C4-2B (cell line): ENCODE measurements around the gene FLRT1.

Source experiments
- ZFX ChIP-seq: fragments of 450-650 bp; IDR thresholded peaks from 2 replicates; pipeline ENCODE4 v1.6.1; 2017
- TF ChIP-seq, protein P1 (sequence below): fragments of 450-650 bp; conservative IDR thresholded peaks from 2 replicates; pipeline ENCODE4 v1.5.1; 2017; ENCODE audit warnings: mild to moderate bottlenecking

DNA sequence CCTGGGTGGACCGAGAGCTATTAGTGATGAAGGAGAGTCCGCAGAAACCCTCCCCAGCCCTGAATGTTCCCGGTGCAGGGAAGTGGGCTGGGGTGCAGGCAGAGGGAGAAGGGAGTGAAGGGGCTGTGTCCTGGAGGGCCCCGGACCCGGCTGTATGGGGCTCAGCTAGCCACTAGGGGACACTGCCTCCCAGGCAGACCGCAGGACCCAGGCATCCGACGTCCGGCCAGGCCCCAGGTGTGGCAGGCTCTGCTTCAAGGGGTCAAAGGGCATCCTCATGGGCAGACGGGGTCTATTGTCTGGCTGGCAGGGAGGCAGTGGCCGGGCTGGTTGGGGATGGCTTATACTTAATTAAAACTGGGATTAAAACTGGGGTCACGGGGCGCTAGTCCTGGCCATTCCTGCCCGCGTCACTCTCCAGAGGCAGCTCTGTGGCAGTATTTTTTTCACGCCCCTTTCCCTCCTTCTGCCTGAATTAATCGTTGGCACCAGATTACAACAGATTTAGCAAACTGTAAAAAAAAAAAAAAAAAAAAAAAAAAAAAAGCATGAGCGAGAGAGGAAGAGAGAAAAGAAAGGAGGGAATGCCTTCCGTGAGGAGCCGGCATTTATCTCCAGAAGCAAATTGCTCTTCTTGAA lies 5.1 kb downstream of the FLRT1 start:
- TF ChIP-seq, protein P1, sequence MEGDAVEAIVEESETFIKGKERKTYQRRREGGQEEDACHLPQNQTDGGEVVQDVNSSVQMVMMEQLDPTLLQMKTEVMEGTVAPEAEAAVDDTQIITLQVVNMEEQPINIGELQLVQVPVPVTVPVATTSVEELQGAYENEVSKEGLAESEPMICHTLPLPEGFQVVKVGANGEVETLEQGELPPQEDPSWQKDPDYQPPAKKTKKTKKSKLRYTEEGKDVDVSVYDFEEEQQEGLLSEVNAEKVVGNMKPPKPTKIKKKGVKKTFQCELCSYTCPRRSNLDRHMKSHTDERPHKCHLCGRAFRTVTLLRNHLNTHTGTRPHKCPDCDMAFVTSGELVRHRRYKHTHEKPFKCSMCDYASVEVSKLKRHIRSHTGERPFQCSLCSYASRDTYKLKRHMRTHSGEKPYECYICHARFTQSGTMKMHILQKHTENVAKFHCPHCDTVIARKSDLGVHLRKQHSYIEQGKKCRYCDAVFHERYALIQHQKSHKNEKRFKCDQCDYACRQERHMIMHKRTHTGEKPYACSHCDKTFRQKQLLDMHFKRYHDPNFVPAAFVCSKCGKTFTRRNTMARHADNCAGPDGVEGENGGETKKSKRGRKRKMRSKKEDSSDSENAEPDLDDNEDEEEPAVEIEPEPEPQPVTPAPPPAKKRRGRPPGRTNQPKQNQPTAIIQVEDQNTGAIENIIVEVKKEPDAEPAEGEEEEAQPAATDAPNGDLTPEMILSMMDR, result no peak
- TF ChIP-seq ZFX, result no peak
